Measurements from ENCODE around the gene ZBTB34.

Gene ZBTB34

GRCh38 chr9:126877418-126877817 is 17.0 kb downstream of the ZBTB34 start:
- Histone ChIP-seq H3K9ac (ENCODE audit: low read length) (no peak overlapping the region), H3K4me2 (ENCODE audit: low read length) (no peak overlapping the region), H3K36me3 (replicated peaks; ENCODE audit: low read depth, low read length) (peaks cover 19% of the 10 kb centered on the region), H2AFZ (ENCODE audit: low read depth, low read length) (no peak overlapping the region), H3K27me3 (ENCODE audit: low read depth, low read length) (no peaks in the 10 kb centered on the region), H3K4me3 (ENCODE audit: low read length) (no peak overlapping the region), H3K4me1 (ENCODE audit: low read length) (peaks cover 13% of the 10 kb centered on the region), H4K20me1 (ENCODE audit: insufficient read depth, low read length) (peaks cover 12% of the 10 kb centered on the region), H3K27ac (ENCODE audit: low read length) (no peak overlapping the region), H3K9me3 (ENCODE audit: insufficient read depth, low read length) (no peaks in the 10 kb centered on the region), H3K79me2 (ENCODE audit: low read length) (peaks cover 12% of the 10 kb centered on the region)
- TF ChIP-seq EZH2phosphoT487 (IDR thresholded peaks at IDR 0.05; ENCODE audit: low read depth) = no peak
- no peak for TF ChIP-seq CTCF (IDR thresholded peaks at IDR 0.05; ENCODE audit: low read depth, low read length)

GRCh38 chr9:126879288-126879687 is 18.8 kb downstream of the ZBTB34 start:
- H3K9me3 ChIP-seq (ENCODE audit: insufficient read depth, low read length) = no peaks in the 10 kb centered on the region

GRCh38 chr9:126880226-126880946 is 19.9 kb downstream of the ZBTB34 start:
- no peak overlapping the region for H3K9ac ChIP-seq (ENCODE audit: low read length)
- no peak overlapping the region for H3K27ac ChIP-seq (ENCODE audit: low read length)
- TF ChIP-seq EZH2phosphoT487 (IDR thresholded peaks at IDR 0.05; ENCODE audit: low read depth) (no peak), CTCF (IDR thresholded peaks at IDR 0.05; ENCODE audit: low read depth, low read length) (no peak)
- no peaks in the 10 kb centered on the region; the same call in 1 of the 2 replicates for H3K79me2 ChIP-seq (ENCODE audit: low read length)
- peaks cover 12% of the 10 kb centered on the region for H4K20me1 ChIP-seq (ENCODE audit: insufficient read depth, low read length)
- no peak overlapping the region for H3K4me2 ChIP-seq (ENCODE audit: low read length)
- H3K4me3 ChIP-seq (ENCODE audit: low read length) = no peak overlapping the region
- no peak overlapping the region for H2AFZ ChIP-seq (ENCODE audit: low read depth, low read length)
- H3K36me3 ChIP-seq (replicated peaks; ENCODE audit: low read depth, low read length) = peaks cover 23% of the 10 kb centered on the region
- no peaks in the 10 kb centered on the region for H3K27me3 ChIP-seq (ENCODE audit: low read depth, low read length)
- H3K9me3 ChIP-seq (ENCODE audit: insufficient read depth, low read length) = no peaks in the 10 kb centered on the region
- H3K4me1 ChIP-seq (ENCODE audit: low read length) = no peaks in the 10 kb centered on the region

More at GRCh38 chr9:126879288-126879687, 18.8 kb downstream of the ZBTB34 start:
- no peaks in the 10 kb centered on the region for H3K4me1 ChIP-seq (ENCODE audit: low read length)
- no peaks in the 10 kb centered on the region for H3K27me3 ChIP-seq (ENCODE audit: low read depth, low read length)
- peaks cover 6% of the 10 kb centered on the region; the same call in 1 of the 2 replicates for H3K79me2 ChIP-seq (ENCODE audit: low read length)
- no peak overlapping the region for H3K4me2 ChIP-seq (ENCODE audit: low read length)
- H3K27ac ChIP-seq (ENCODE audit: low read length) = no peak overlapping the region
- TF ChIP-seq CTCF (IDR thresholded peaks at IDR 0.05; ENCODE audit: low read depth, low read length) = no peak
- TF ChIP-seq EZH2phosphoT487 (IDR thresholded peaks at IDR 0.05; ENCODE audit: low read depth) = no peak
- H3K36me3 ChIP-seq (replicated peaks; ENCODE audit: low read depth, low read length) = peaks cover 23% of the 10 kb centered on the region
- H3K4me3 ChIP-seq (ENCODE audit: low read length) = no peak overlapping the region
- H4K20me1 ChIP-seq (ENCODE audit: insufficient read depth, low read length) = peaks cover 12% of the 10 kb centered on the region
- H2AFZ ChIP-seq (ENCODE audit: low read depth, low read length) = no peak overlapping the region
- H3K9ac ChIP-seq (ENCODE audit: low read length) = no peak overlapping the region

GRCh38 chr9:126880947-126881332 is 20.5 kb downstream of the ZBTB34 start:
- no peak overlapping the region for H3K4me2 ChIP-seq (ENCODE audit: low read length)
- H3K9me3 ChIP-seq (ENCODE audit: insufficient read depth, low read length) = no peaks in the 10 kb centered on the region
- no peaks in the 10 kb centered on the region for H3K27me3 ChIP-seq (ENCODE audit: low read depth, low read length)
- H3K4me3 ChIP-seq (ENCODE audit: low read length) = no peak overlapping the region
- peaks cover 12% of the 10 kb centered on the region for H4K20me1 ChIP-seq (ENCODE audit: insufficient read depth, low read length)
- H3K79me2 ChIP-seq (ENCODE audit: low read length) = no peaks in the 10 kb centered on the region; the same call in 1 of the 2 replicates
- H3K27ac ChIP-seq (ENCODE audit: low read length) = no peak overlapping the region
- TF ChIP-seq CTCF (IDR thresholded peaks at IDR 0.05; ENCODE audit: low read depth, low read length) (no peak), EZH2phosphoT487 (IDR thresholded peaks at IDR 0.05; ENCODE audit: low read depth) (no peak)
- H2AFZ ChIP-seq (ENCODE audit: low read depth, low read length) = no peak overlapping the region
- no peak overlapping the region for H3K9ac ChIP-seq (ENCODE audit: low read length)
- H3K36me3 ChIP-seq (replicated peaks; ENCODE audit: low read depth, low read length) = peaks cover 23% of the 10 kb centered on the region
- H3K4me1 ChIP-seq (ENCODE audit: low read length) = no peaks in the 10 kb centered on the region

All from OCI-LY3 (cell line).